ENCODE results near the gene OBI1.

Gene OBI1

GRCh38 chr13:78593129-78593528, 65.8 kb downstream of the OBI1 start:
- no peak overlapping the region for H3K4me3 Mint-ChIP-seq
- H3K9me3 Mint-ChIP-seq = peaks cover 3% of the 10 kb centered on the region
- H3K27ac Mint-ChIP-seq = no peak overlapping the region
- H3K27me3 Mint-ChIP-seq (ENCODE audit: low read depth) = peaks cover 91% of the 10 kb centered on the region
- peaks cover 4% of the 10 kb centered on the region for H3K4me1 Mint-ChIP-seq (ENCODE audit: low read depth)
- H3K36me3 Mint-ChIP-seq (ENCODE audit: low read depth) = no peaks in the 10 kb centered on the region

GRCh38 chr13:78592584-78592983, 66.4 kb downstream of the OBI1 start:
- Mint-ChIP-seq H3K27me3 (ENCODE audit: low read depth) (peaks cover 93% of the 10 kb centered on the region), H3K4me1 (ENCODE audit: low read depth) (peaks cover 4% of the 10 kb centered on the region), H3K36me3 (ENCODE audit: low read depth) (no peaks in the 10 kb centered on the region), H3K4me3 (no peak overlapping the region), H3K9me3 (peaks cover 3% of the 10 kb centered on the region), H3K27ac (no peak overlapping the region)

GRCh38 chr13:78589206-78589605, 69.7 kb downstream of the OBI1 start:
- Mint-ChIP-seq H3K9me3 (peaks cover 3% of the 10 kb centered on the region), H3K4me3 (no peak overlapping the region), H3K36me3 (ENCODE audit: low read depth) (no peaks in the 10 kb centered on the region), H3K27ac (no peak overlapping the region), H3K27me3 (ENCODE audit: low read depth) (peaks cover 92% of the 10 kb centered on the region), H3K4me1 (ENCODE audit: low read depth) (no peaks in the 10 kb centered on the region)

DNA sequence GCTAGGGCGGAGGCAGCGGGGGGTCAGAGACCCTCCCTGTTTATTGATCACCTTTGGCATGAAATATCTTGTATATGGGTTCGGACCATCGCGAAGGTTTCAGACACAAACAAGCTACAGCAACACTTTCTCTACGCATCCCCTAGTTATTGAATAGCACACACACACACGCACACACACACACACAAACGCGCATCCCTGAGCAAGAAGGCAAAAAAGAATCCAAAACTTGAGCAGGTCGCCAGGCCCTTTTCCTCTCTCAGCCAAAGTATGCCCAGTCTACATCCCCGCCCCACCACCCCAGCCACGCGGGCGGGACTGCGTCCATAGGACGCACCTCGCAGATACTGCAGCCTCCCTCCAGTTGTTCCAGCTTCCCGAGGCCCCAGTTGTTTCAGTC, 71.6 kb downstream of the OBI1 start:
- H3K27me3 Mint-ChIP-seq (ENCODE audit: low read depth) = peaks cover 79% of the 10 kb centered on the region
- H3K9me3 Mint-ChIP-seq = peaks cover 3% of the 10 kb centered on the region
- H3K4me3 Mint-ChIP-seq = no peak overlapping the region
- H3K27ac Mint-ChIP-seq = no peak overlapping the region
- no peaks in the 10 kb centered on the region for H3K4me1 Mint-ChIP-seq (ENCODE audit: low read depth)
- no peaks in the 10 kb centered on the region for H3K36me3 Mint-ChIP-seq (ENCODE audit: low read depth)

DNA sequence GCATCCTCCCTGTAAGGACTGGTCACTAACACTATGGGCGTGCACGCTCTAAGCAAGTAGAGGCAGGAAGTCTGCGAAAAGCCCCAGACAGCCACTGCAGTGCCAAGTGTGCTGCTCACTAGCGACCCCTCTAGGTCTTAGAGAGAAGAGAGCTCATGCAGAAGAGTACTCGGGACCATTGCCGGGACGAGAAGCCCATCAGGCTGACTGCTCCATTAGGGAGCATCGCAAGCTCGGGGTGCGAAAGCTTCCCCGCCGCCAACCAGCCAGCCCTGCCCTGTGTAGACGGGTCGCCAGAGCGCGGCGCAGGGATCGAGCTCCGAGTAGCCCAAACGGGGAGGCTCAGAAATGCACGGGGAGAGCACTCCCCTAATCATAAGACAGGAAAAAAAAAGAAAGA, 72.2 kb downstream of the OBI1 start:
- Mint-ChIP-seq H3K4me3 (no peak overlapping the region), H3K9me3 (peaks cover 3% of the 10 kb centered on the region), H3K27ac (no peak overlapping the region), H3K36me3 (ENCODE audit: low read depth) (no peaks in the 10 kb centered on the region), H3K4me1 (ENCODE audit: low read depth) (no peaks in the 10 kb centered on the region), H3K27me3 (ENCODE audit: low read depth) (peaks cover 73% of the 10 kb centered on the region)

DNA sequence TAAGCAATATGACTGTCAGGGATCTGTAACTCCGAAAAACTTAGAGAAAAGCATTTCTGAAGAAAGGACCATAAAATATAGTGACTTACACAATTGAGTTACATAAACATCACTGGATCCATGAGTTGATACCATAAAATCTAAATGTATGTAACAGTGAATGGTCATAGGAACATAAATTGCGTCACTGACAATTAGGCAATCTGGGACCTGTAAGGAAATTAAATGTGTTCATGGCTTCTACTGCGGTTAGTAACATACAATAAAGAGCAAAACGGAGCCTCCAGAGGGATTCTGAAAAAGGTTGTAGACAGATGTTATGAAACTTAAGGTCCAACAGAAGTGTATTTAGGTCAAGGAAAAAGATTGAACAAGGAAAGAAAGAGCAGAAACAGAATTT, 82.7 kb downstream of the OBI1 start:
- no peaks in the 10 kb centered on the region for H3K36me3 Mint-ChIP-seq (ENCODE audit: low read depth)
- H3K27ac Mint-ChIP-seq = no peak overlapping the region
- H3K4me1 Mint-ChIP-seq (ENCODE audit: low read depth) = no peaks in the 10 kb centered on the region
- peaks cover 4% of the 10 kb centered on the region for H3K27me3 Mint-ChIP-seq (ENCODE audit: low read depth)
- H3K4me3 Mint-ChIP-seq = no peak overlapping the region
- H3K9me3 Mint-ChIP-seq = no peaks in the 10 kb centered on the region

- no peaks in the 10 kb centered on the region for H3K4me1 Mint-ChIP-seq (ENCODE audit: low read depth)
These were observed 86.5 kb downstream of the OBI1 start for GRCh38 chr13:78572459-78572858.

GRCh38 chr13:78569029-78569428, 89.9 kb downstream of the OBI1 start:
- no peak overlapping the region for H3K27ac Mint-ChIP-seq
- no peaks in the 10 kb centered on the region for H3K27me3 Mint-ChIP-seq (ENCODE audit: low read depth)
- no peaks in the 10 kb centered on the region for H3K4me1 Mint-ChIP-seq (ENCODE audit: low read depth)
- H3K9me3 Mint-ChIP-seq = no peaks in the 10 kb centered on the region
- no peak overlapping the region for H3K4me3 Mint-ChIP-seq
- no peaks in the 10 kb centered on the region for H3K36me3 Mint-ChIP-seq (ENCODE audit: low read depth)

More at GRCh38 chr13:78572459-78572858, 86.5 kb downstream of the OBI1 start:
- Mint-ChIP-seq H3K9me3 (no peaks in the 10 kb centered on the region), H3K27me3 (ENCODE audit: low read depth) (no peaks in the 10 kb centered on the region), H3K36me3 (ENCODE audit: low read depth) (no peaks in the 10 kb centered on the region), H3K4me3 (no peak overlapping the region), H3K27ac (no peak overlapping the region)

GRCh38 chr13:78566631-78567030, 92.3 kb downstream of the OBI1 start:
- no peaks in the 10 kb centered on the region for H3K9me3 Mint-ChIP-seq
- no peak overlapping the region for H3K27ac Mint-ChIP-seq
- no peaks in the 10 kb centered on the region for H3K36me3 Mint-ChIP-seq (ENCODE audit: low read depth)
- no peaks in the 10 kb centered on the region for H3K27me3 Mint-ChIP-seq (ENCODE audit: low read depth)
- H3K4me3 Mint-ChIP-seq = no peak overlapping the region
- H3K4me1 Mint-ChIP-seq (ENCODE audit: low read depth) = no peaks in the 10 kb centered on the region
